Keratinocyte (primary cell): ENCODE data around the gene PLA2G2C. TPM values are rescaled to one million over a fixed set of nuclear protein-coding genes. Genes with fewer than 3 reads are reported as not detected.

Experiments
- DNase-seq: peaks from one replicate; pipeline ENCODE4 v3.0.0-alpha.2; 2011; ENCODE audit warnings: low read depth, missing footprints, low spot score
- FAIRE-seq: peaks from 2 replicates; lab custom pipeline; 2011; peaks lifted over from hg19 to GRCh38; lab: Jason Lieb, UNC
- H2AFZ ChIP-seq: 2 replicates; pipeline ENCODE4 v1.6.0; 2012; ENCODE audit warnings: low read length, control low read depth, inconsistent platforms; ENCODE audit not compliant: control insufficient read depth
- H3K27ac ChIP-seq: 2 replicates; pipeline ENCODE4 v1.5.1; 2011; ENCODE audit warnings: low read length; ENCODE audit not compliant: control insufficient read depth, insufficient read depth
- H3K27me3 ChIP-seq: 3 replicates; pipeline ENCODE4 v1.6.0; 2011; ENCODE audit warnings: low read length; ENCODE audit not compliant: control insufficient read depth, insufficient read depth; ENCODE audit errors: extremely low read depth
- H3K36me3 ChIP-seq, 2 experiments: 2 replicates in 1 of 2; 3 replicates in 1 of 2; pipeline ENCODE4 v1.5.1; 2011; ENCODE audit warnings: low read length in 2 of 2, mild to moderate bottlenecking in 1 of 2; ENCODE audit not compliant: control insufficient read depth in 2 of 2, insufficient read depth in 2 of 2; ENCODE audit errors: extremely low read depth in 1 of 2
- H3K4me1 ChIP-seq: 3 replicates; pipeline ENCODE4 v1.5.1; 2011; ENCODE audit warnings: low read length; ENCODE audit not compliant: control insufficient read depth, insufficient read depth; ENCODE audit errors: extremely low read depth
- H3K4me2 ChIP-seq: 3 replicates; pipeline ENCODE4 v1.6.0; 2011; ENCODE audit warnings: low read depth, low read length; ENCODE audit not compliant: control insufficient read depth, insufficient read depth; ENCODE audit errors: extremely low read depth
- H3K4me3 ChIP-seq, 3 experiments: fragments of 200-600 bp in 1 of 3; sonication (generic) in 1 of 3; 2 replicates in 2 of 3; 3 replicates in 1 of 3; pipeline ENCODE4 v1.5.1; 2011 to 2016; ENCODE audit warnings: low read length in 3 of 3, mild to moderate bottlenecking in 3 of 3, control low read depth in 2 of 3, inconsistent platforms in 1 of 3, low read depth in 1 of 3, mixed read lengths in 1 of 3, mixed run types in 1 of 3, moderate library complexity in 1 of 3; ENCODE audit not compliant: control insufficient read depth in 2 of 3, insufficient read depth in 2 of 3; ENCODE audit errors: extremely low read depth in 1 of 3
- H3K79me2 ChIP-seq: 2 replicates; pipeline ENCODE4 v1.6.0; 2012; ENCODE audit warnings: low read length; ENCODE audit not compliant: control insufficient read depth, insufficient read depth
- H3K9ac ChIP-seq: 3 replicates; pipeline ENCODE4 v1.6.0; 2011; ENCODE audit warnings: low read length; ENCODE audit not compliant: control insufficient read depth, insufficient read depth; ENCODE audit errors: extremely low read depth
- H3K9me1 ChIP-seq: 3 replicates; pipeline ENCODE4 v1.6.0; 2011; ENCODE audit warnings: low read length; ENCODE audit not compliant: control insufficient read depth, insufficient read depth; ENCODE audit errors: extremely low read depth
- H3K9me3 ChIP-seq: 2 replicates; pipeline ENCODE4 v1.5.1; 2012; ENCODE audit warnings: low read depth, low read length; ENCODE audit not compliant: control insufficient read depth
- H4K20me1 ChIP-seq: 3 replicates; pipeline ENCODE4 v1.6.0; 2011; ENCODE audit warnings: low read length; ENCODE audit not compliant: control insufficient read depth, insufficient read depth; ENCODE audit errors: extremely low read depth
- CTCF ChIP-seq, 3 experiments: IDR thresholded peaks in 1 of 3; conservative IDR thresholded peaks in 1 of 3; optimal IDR thresholded peaks in 1 of 3; 2 replicates in 2 of 3; 3 replicates in 1 of 3; pipeline versions ENCODE3 to v1.5.1; 2011; ENCODE audit warnings: low read length in 3 of 3, mild to moderate bottlenecking in 3 of 3, moderate library complexity in 2 of 3, control low read depth in 1 of 3, inconsistent platforms in 1 of 3; ENCODE audit not compliant: insufficient read depth in 2 of 3; ENCODE audit errors: extremely low read depth in 1 of 3
- EZH2 ChIP-seq: IDR thresholded peaks from one replicate; pipeline ENCODE4 v1.6.1; 2012; ENCODE audit warnings: inconsistent platforms, mild to moderate bottlenecking, low read length, moderate library complexity
- dilution Hi-C: fragments of 300-500 bp; cut with MboI; formaldehyde crosslinking; loops from one replicate; pipeline ENCODE4 v1.7.0; 2020; ENCODE audit warnings: low sequenced_read_pairs; ENCODE audit not compliant: extremely low pct_ligation_motif_present
- polyA plus RNA-seq, 5 experiments: library from polyadenylated mRNA; depleted of rRNA in 3 of 5; stranded (reverse) in 3 of 5; stranded (forward) in 1 of 5; unstranded in 1 of 5; fragments of >200 nt; gene quantifications; 1 replicate in 1 of 5; 2 replicates in 3 of 5; 3 replicates in 1 of 5; pipeline versions ENCODE4 v1.2.1 to v1.2.3, GENCODE V29; 2011 to 2012; ENCODE audit warnings: missing spikeins in 2 of 5, low read depth in 1 of 5, low replicate concordance in 1 of 5

Gene PLA2G2C
- polyA plus RNA-seq, 1 donor (not counting 4 experiments of a cell fraction or from before 2014, with no cell fraction given): not detected

DNA sequence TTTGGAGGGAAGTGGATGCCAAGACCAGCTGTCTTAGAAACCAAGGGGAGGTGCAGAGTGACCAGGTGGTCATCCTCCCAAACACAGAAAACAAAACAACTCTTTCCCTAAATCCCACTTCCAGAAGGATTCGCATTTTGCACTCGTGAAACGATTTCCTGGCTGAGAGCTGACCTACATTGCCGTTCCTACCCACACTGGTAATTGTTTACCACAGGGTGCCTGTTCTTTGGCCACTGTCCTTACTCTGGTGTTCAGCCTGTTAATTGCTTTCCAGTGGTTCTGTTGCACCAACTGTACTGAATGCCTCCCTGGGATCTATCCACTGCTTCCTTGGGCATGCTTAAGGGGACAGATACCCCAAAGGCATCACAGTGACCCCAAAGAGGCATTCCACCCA is 23.2 kb upstream of the PLA2G2C start:
- TF ChIP-seq CTCF (optimal IDR thresholded peaks at IDR 0.05 in 1 of 3, IDR thresholded peaks at IDR 0.05 in 1 of 3, conservative IDR thresholded peaks at IDR 0.05 in 1 of 3; ENCODE audit: extremely low read depth in 1 of 3, insufficient read depth in 2 of 3, low read length in 3 of 3): no peak
- no peak overlapping the region for H3K4me3 ChIP-seq
- no peaks in the 10 kb centered on the region for H3K9me3 ChIP-seq
- H3K27ac ChIP-seq: no peak overlapping the region
- no peaks in the 10 kb centered on the region for H3K27me3 ChIP-seq
- no peak overlapping the region for H2AFZ ChIP-seq
- DNase-seq (no peak), FAIRE-seq (no peak)
- dilution Hi-C loops: no loop called here
- H3K4me1 ChIP-seq: peaks cover 26% of the 10 kb centered on the region
- no peaks in the 10 kb centered on the region for H3K79me2 ChIP-seq
- H3K36me3 ChIP-seq: no peaks in the 10 kb centered on the region
- no peaks in the 10 kb centered on the region for H4K20me1 ChIP-seq
- no peak overlapping the region for H3K4me2 ChIP-seq
- no peaks in the 10 kb centered on the region for H3K9me1 ChIP-seq
- no peak overlapping the region for H3K9ac ChIP-seq

DNA sequence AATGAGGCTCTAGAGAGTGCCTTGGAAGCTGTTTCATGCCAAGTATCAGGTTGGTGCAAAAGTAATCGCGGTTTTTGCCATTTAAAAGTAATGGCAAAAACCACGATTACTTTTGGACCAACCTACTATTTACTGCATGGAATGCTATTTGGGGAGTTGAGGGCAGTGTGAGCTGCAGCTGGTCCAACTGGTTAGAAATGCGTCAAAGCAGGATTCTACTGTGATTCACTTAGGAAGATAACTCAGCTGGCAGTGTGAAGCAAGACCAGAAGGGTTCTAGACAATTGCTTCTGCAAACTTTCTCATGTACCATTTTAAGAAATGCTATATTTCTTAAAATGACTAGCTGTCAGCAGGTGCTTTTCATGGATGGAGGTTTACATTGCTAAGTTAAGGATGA is 21.2 kb upstream of the PLA2G2C start:
- no peaks in the 10 kb centered on the region for H3K9me3 ChIP-seq
- H3K4me2 ChIP-seq: no peak overlapping the region
- H3K9ac ChIP-seq: no peak overlapping the region
- H3K79me2 ChIP-seq: no peaks in the 10 kb centered on the region
- H3K27ac ChIP-seq: no peak overlapping the region
- no peak for DNase-seq
- no peak overlapping the region for H3K4me3 ChIP-seq
- H3K9me1 ChIP-seq: no peaks in the 10 kb centered on the region
- H2AFZ ChIP-seq: no peak overlapping the region
- no peaks in the 10 kb centered on the region for H3K36me3 ChIP-seq
- dilution Hi-C loops: no loop called here
- H3K27me3 ChIP-seq: no peaks in the 10 kb centered on the region
- no peaks in the 10 kb centered on the region for H4K20me1 ChIP-seq
- TF ChIP-seq CTCF (optimal IDR thresholded peaks at IDR 0.05 in 1 of 3, IDR thresholded peaks at IDR 0.05 in 1 of 3, conservative IDR thresholded peaks at IDR 0.05 in 1 of 3; ENCODE audit: extremely low read depth in 1 of 3, insufficient read depth in 2 of 3, low read length in 3 of 3) (no peak), EZH2 (no peak)
- H3K4me1 ChIP-seq: peaks cover 18% of the 10 kb centered on the region
- FAIRE-seq: peak; percentile 26
